GM12878 (cell line): ENCODE results near the gene ANKRD44. TPM values are rescaled to one million over a fixed set of nuclear protein-coding genes. Genes with fewer than 3 reads are reported as not detected.

ENCODE experiments used
- ATAC-seq: fragments of 200-7000 bp; cut with Tn5 transposase; 3 replicates; pipeline ENCODE4 v1.9.1; 2020; ENCODE audit warnings: mild to moderate bottlenecking, moderate library complexity
- BruUV-seq: library from RNA; stranded (reverse); fragments of 400-500 nt; replicated peaks from 2 replicates; lab custom pipeline; 2021; lab: Mats Ljungman, UMichigan
- CTCF ChIA-PET: fragments of 300-600 bp; sonication (Branson Sonifier 250); formaldehyde crosslinking; extraction: SDS; loops from one replicate; lab custom pipeline; 2021; ENCODE audit warnings: inconsistent platforms; lab: Yijun Ruan, JAX
- POLR2A ChIA-PET: fragments of 350-600 bp; formaldehyde crosslinking; extraction: SDS; loops from one replicate; lab custom pipeline; 2021; ENCODE audit warnings: inconsistent platforms; lab: Charles Lee
- RAD21 ChIA-PET: fragments of 300-600 bp; sonication (Branson Sonifier 250); formaldehyde crosslinking; loops from one replicate; lab custom pipeline; 2023; ENCODE audit warnings: antibody characterized with exemption; ENCODE audit not compliant: unreplicated experiment; lab: Charles Lee
- SMC1A ChIA-PET: fragments of 300-600 bp; sonication (Branson Sonifier 250); formaldehyde crosslinking; loops from one replicate; lab custom pipeline; 2023; ENCODE audit not compliant: unreplicated experiment, uncharacterized antibody; lab: Charles Lee
- DNase-seq: peaks from one replicate; pipeline ENCODE4 v3.0.0-alpha.2; 2011; ENCODE audit warnings: low read depth, low spot score
- FAIRE-seq: peaks from 3 replicates; lab custom pipeline; 2011; peaks lifted over from hg19 to GRCh38; lab: Jason Lieb, UNC
- H2AFZ ChIP-seq: 2 replicates; pipeline ENCODE4 v1.6.0; 2011; ENCODE audit warnings: low read depth, low read length, control low read depth; ENCODE audit not compliant: control insufficient read depth
- H3K27ac ChIP-seq: 2 replicates; pipeline ENCODE4 v1.5.1; 2011; ENCODE audit warnings: control low read depth; ENCODE audit not compliant: control insufficient read depth, insufficient read depth
- H3K27me3 ChIP-seq, 2 experiments: replicated peaks in 1 of 2; 2 replicates each; pipeline versions ENCODE4 v1.6.0 to v1.6.1; 2011; ENCODE audit warnings: low read length in 1 of 2; ENCODE audit not compliant: control insufficient read depth in 2 of 2, insufficient read depth in 2 of 2
- H3K36me3 ChIP-seq, 2 experiments: 2 replicates each; pipeline ENCODE4 v1.5.1; 2011; ENCODE audit warnings: low read length in 1 of 2; ENCODE audit not compliant: control insufficient read depth in 2 of 2, insufficient read depth in 2 of 2
- H3K4me1 ChIP-seq: 2 replicates; pipeline ENCODE4 v1.6.1; 2011; ENCODE audit warnings: mild to moderate bottlenecking, low read length, moderate library complexity, mixed read lengths; ENCODE audit not compliant: control insufficient read depth, insufficient read depth
- H3K4me2 ChIP-seq: 2 replicates; pipeline ENCODE4 v1.6.0; 2011; ENCODE audit warnings: control low read depth; ENCODE audit not compliant: control insufficient read depth, insufficient read depth
- H3K4me3 ChIP-seq: fragments of 200-600 bp; sonication (generic); 2 replicates; pipeline ENCODE4 v1.5.1; 2016
- H3K79me2 ChIP-seq: 2 replicates; pipeline ENCODE4 v1.6.0; 2011; ENCODE audit warnings: low read length; ENCODE audit not compliant: control insufficient read depth, insufficient read depth
- H3K9ac ChIP-seq: 2 replicates; pipeline ENCODE4 v1.8.0; 2011; ENCODE audit warnings: low read length, control low read depth, mixed read lengths; ENCODE audit not compliant: control insufficient read depth, insufficient read depth
- H3K9me3 ChIP-seq: replicated peaks from 3 replicates; pipeline ENCODE4 v1.5.1; 2011; ENCODE audit warnings: mild to moderate bottlenecking, low read length; ENCODE audit not compliant: control insufficient read depth, insufficient read depth
- H4K20me1 ChIP-seq: 2 replicates; pipeline ENCODE4 v1.6.0; 2011; ENCODE audit not compliant: control insufficient read depth, insufficient read depth
- CEBPB ChIP-seq, 2 experiments: fragments of 150-350 bp in 1 of 2; IDR thresholded peaks; 2 replicates each; pipeline ENCODE4 v1.6.1; 2012 to 2014; ENCODE audit warnings: low read depth in 2 of 2, low read length in 2 of 2, borderline replicate concordance in 1 of 2, inconsistent platforms in 1 of 2
- CHD1 ChIP-seq: IDR thresholded peaks from 2 replicates; pipeline ENCODE4 v1.6.1; 2012; ENCODE audit warnings: low read depth, low read length, improper control_type of control experiment
- CREM ChIP-seq: IDR thresholded peaks from 2 replicates; pipeline ENCODE4 v1.6.1; 2014; ENCODE audit warnings: antibody characterized with exemption, low read depth
- E2F4 ChIP-seq: IDR thresholded peaks from 2 replicates; pipeline ENCODE4 v1.6.1; 2012; ENCODE audit warnings: low read depth, low read length, improper control_type of control experiment
- ELK1 ChIP-seq: IDR thresholded peaks from 2 replicates; pipeline ENCODE4 v1.6.1; 2012; ENCODE audit warnings: low read depth, low read length, improper control_type of control experiment
- EZH2 ChIP-seq: IDR thresholded peaks from 2 replicates; pipeline ENCODE4 v1.6.1; 2012; ENCODE audit warnings: low read depth, mild to moderate bottlenecking, control low read depth, inconsistent platforms, low read length, borderline replicate concordance; ENCODE audit not compliant: control insufficient read depth
- KDM1A ChIP-seq: fragments of 200-600 bp; sonication (generic); IDR thresholded peaks from 2 replicates; pipeline ENCODE4 v1.6.1; 2016; ENCODE audit warnings: borderline replicate concordance
- MEF2B ChIP-seq: fragments of 450-650 bp; IDR thresholded peaks from 2 replicates; pipeline ENCODE4 v1.6.1; 2018; ENCODE audit warnings: mild to moderate bottlenecking, moderate library complexity; ENCODE audit not compliant: partially characterized antibody, poor library complexity, severe bottlenecking
- NFYA ChIP-seq: IDR thresholded peaks from 2 replicates; pipeline ENCODE4 v1.6.1; 2011; ENCODE audit warnings: low read depth, mild to moderate bottlenecking, low read length, improper control_type of control experiment, borderline replicate concordance
- NR2C2 ChIP-seq: IDR thresholded peaks from 2 replicates; pipeline ENCODE4 v1.6.1; 2011; ENCODE audit warnings: borderline replicate concordance, low read depth; ENCODE audit not compliant: control insufficient read depth, insufficient read length
- NRF1 ChIP-seq: conservative IDR thresholded peaks from 2 replicates; pipeline ENCODE4 v1.6.1; 2011; ENCODE audit warnings: mild to moderate bottlenecking, low read depth, low read length, improper control_type of control experiment
- PAX8 ChIP-seq: fragments of 450-650 bp; IDR thresholded peaks from 2 replicates; pipeline ENCODE4 v1.6.1; 2017; ENCODE audit warnings: mild to moderate bottlenecking, moderate library complexity
- RCOR1 ChIP-seq: conservative IDR thresholded peaks from 2 replicates; pipeline ENCODE4 v1.6.1; 2012; ENCODE audit warnings: low read depth, low read length, improper control_type of control experiment
- RELA ChIP-seq: fragments of 450-650 bp; IDR thresholded peaks from 2 replicates; pipeline ENCODE4 v1.8.0; 2014; ENCODE audit warnings: borderline replicate concordance; ENCODE audit not compliant: partially characterized antibody
- STAT3 ChIP-seq: IDR thresholded peaks from 2 replicates; pipeline ENCODE4 v1.6.1; 2011; ENCODE audit warnings: low read depth, low read length, improper control_type of control experiment
- ZBTB11 ChIP-seq: fragments of 450-650 bp; formaldehyde crosslinking; IDR thresholded peaks from 2 replicates; pipeline ENCODE4 v1.5.0; 2022; ENCODE audit warnings: mild to moderate bottlenecking, missing genetic modification characterization
- ZNF384 ChIP-seq: IDR thresholded peaks from 2 replicates; pipeline ENCODE4 v1.6.1; 2012; ENCODE audit warnings: low read depth, mild to moderate bottlenecking, low read length, improper control_type of control experiment, borderline replicate concordance
- WGBS: methylation state at CpG from one replicate; pipeline ENCODE4 v1.1.6; 2016; ENCODE audit warnings: low lambda C conversion rate; ENCODE audit not compliant: insufficient replicate concordance, insufficient coverage; ENCODE audit errors: missing lambda C conversion rate; 5-methylcytosine and 5-hydroxymethylcytosine counted together
- in situ Hi-C: fragments of 300-500 bp; cut with MboI; formaldehyde crosslinking; loops from 9 replicates; pipeline ENCODE4 v1.14.3; 2018; ENCODE audit warnings: mixed read lengths
- intact Hi-C: fragments of 100-400 bp; cut with micrococcal nuclease; formaldehyde crosslinking; loops from one replicate; pipeline ENCODE4 v1.14.2; 2022; ENCODE audit not compliant: unreplicated experiment
- polyA plus RNA-seq, 11 experiments: library from polyadenylated mRNA; depleted of rRNA in 4 of 11; unstranded in 6 of 11; stranded (reverse) in 5 of 11; fragments of >200 nt; fragmentation: Nextera tagmentation in 4 of 11; fragmentation: Illumina TruSeq in 1 of 11; extraction: Ambion mirVana in 4 of 11; extraction: Trizol in 1 of 11; gene quantifications; 1 replicate in 1 of 11; 2 replicates in 10 of 11; pipeline versions ENCODE4 v1.2.1 to v1.2.3, GENCODE V29; 2011 to 2016; ENCODE audit warnings: inconsistent platforms in 2 of 11, missing spikeins in 2 of 11, low read depth in 1 of 11
- total RNA-seq, 4 experiments: library from RNA; depleted of rRNA in 3 of 4; stranded (reverse); fragments of >200 nt in 3 of 4; fragmentation: Illumina TruSeq in 1 of 4; extraction: Trizol in 1 of 4; gene quantifications; 2 replicates each; pipeline versions ENCODE4 v1.2.1 to v1.2.3, GENCODE V29; 2013 to 2021

The ANKRD44 gene
- total and polyA plus RNA-seq, 10 of the 15 experiments (the other 5 are each of a cell fraction or from before 2014, with no cell fraction given): 19.1 to 99.1 (median 59.6) TPM

- TF ChIP-seq ZBTB11 (CRISPR knock-in tag): no peak
- TF ChIP-seq EZH2: no peak
- TF ChIP-seq STAT3: no peak
- TF ChIP-seq CREM: no peak
- TF ChIP-seq CHD1: no peak
- no peak for TF ChIP-seq RELA
Observed at GRCh38 chr2:196963961-196964360, 346.6 kb downstream of the ANKRD44 start (continued).

GRCh38 chr2:196963043-196963442 lies 347.5 kb downstream of the ANKRD44 start:
- H3K4me1 ChIP-seq: peaks cover 3% of the 10 kb centered on the region; the same call in 1 of the 2 replicates
- no peak overlapping the region for H3K4me3 ChIP-seq
- H4K20me1 ChIP-seq: no peaks in the 10 kb centered on the region
- ChIA-PET RAD21 (no interaction called here), POLR2A (no interaction called here), CTCF (no interaction called here), SMC1A (no interaction called here)
- no peak overlapping the region for H3K4me2 ChIP-seq
- ATAC-seq: no peak
- DNase-seq: no peak
- intact Hi-C loops (no loop called here), in situ Hi-C loops (no loop called here)
- WGBS: 49% methylated on average over 2 of the region's 2 CpGs
- H3K27me3 ChIP-seq: no peaks in the 10 kb centered on the region
- H3K27ac ChIP-seq: no peak overlapping the region
- H3K9me3 ChIP-seq: no peaks in the 10 kb centered on the region; the same call in 2 of the 3 replicates
- H3K79me2 ChIP-seq: no peaks in the 10 kb centered on the region
- BruUV-seq: no TSS peak
- FAIRE-seq: no peak
- H2AFZ ChIP-seq: no peak overlapping the region
- no peak overlapping the region for H3K9ac ChIP-seq
- no peaks in the 10 kb centered on the region for H3K36me3 ChIP-seq
- TF ChIP-seq ELK1: no peak
- no peak for TF ChIP-seq PAX8
- no peak for TF ChIP-seq CEBPB (IDR thresholded peaks at IDR 0.05; ENCODE audit: borderline replicate concordance in 1 of 2, low read depth in 2 of 2, low read length in 2 of 2)
- TF ChIP-seq KDM1A: no peak
- no peak for TF ChIP-seq RELA
- no peak for TF ChIP-seq ZNF384
- TF ChIP-seq NR2C2: no peak
- TF ChIP-seq NFYA: no peak
- TF ChIP-seq RCOR1: no peak
- no peak for TF ChIP-seq E2F4
- TF ChIP-seq NRF1: no peak
- TF ChIP-seq MEF2B: no peak
- TF ChIP-seq, all 136 proteins: peak for 0
